Progenitor cell of endocrine pancreas (in vitro differentiated cells): Measurements from ENCODE around the gene GRPEL1. TPM values are rescaled to one million over a fixed set of nuclear protein-coding genes. Genes with fewer than 3 reads are reported as not detected.

ENCODE experiments used
- DNase-seq: peaks from one replicate; pipeline ENCODE4 v3.0.0; 2021; ENCODE audit warnings: low spot score; ENCODE audit not compliant: unreplicated experiment
- H3K27ac Mint-ChIP-seq: 2 replicates; pipeline ENCODE4 v1.8.0; 2021; ENCODE audit warnings: mild to moderate bottlenecking, moderate library complexity, mixed read lengths
- H3K27me3 Mint-ChIP-seq: 2 replicates; pipeline ENCODE4 v1.8.0; 2021; ENCODE audit warnings: mixed read lengths
- H3K36me3 Mint-ChIP-seq: 2 replicates; pipeline ENCODE4 v1.8.0; 2022; ENCODE audit warnings: mixed read lengths; ENCODE audit not compliant: insufficient read depth
- H3K4me1 Mint-ChIP-seq: 2 replicates; pipeline ENCODE4 v1.8.0; 2021; ENCODE audit warnings: low read depth, mixed read lengths
- H3K4me3 Mint-ChIP-seq: 2 replicates; pipeline ENCODE4 v1.8.0; 2021; ENCODE audit warnings: low read depth, mild to moderate bottlenecking, moderate library complexity, mixed read lengths
- H3K9me3 Mint-ChIP-seq: 2 replicates; pipeline ENCODE4 v1.8.0; 2021; ENCODE audit warnings: low read depth, mixed read lengths
- total RNA-seq: library from RNA; stranded (reverse); gene quantifications from 2 replicates; pipeline ENCODE4 v1.2.1, GENCODE V29; 2021
- TF ChIP-seq, protein P1 (sequence below): fragments of 200-600 bp; sonication (generic); IDR thresholded peaks from one replicate; pipeline ENCODE4 v1.5.0; 2021; ENCODE audit warnings: antibody characterized with exemption, mild to moderate bottlenecking; ENCODE audit not compliant: unreplicated experiment

Gene GRPEL1
- total RNA-seq, 1 donor from 2014 or later: 18.2 TPM

DNA sequence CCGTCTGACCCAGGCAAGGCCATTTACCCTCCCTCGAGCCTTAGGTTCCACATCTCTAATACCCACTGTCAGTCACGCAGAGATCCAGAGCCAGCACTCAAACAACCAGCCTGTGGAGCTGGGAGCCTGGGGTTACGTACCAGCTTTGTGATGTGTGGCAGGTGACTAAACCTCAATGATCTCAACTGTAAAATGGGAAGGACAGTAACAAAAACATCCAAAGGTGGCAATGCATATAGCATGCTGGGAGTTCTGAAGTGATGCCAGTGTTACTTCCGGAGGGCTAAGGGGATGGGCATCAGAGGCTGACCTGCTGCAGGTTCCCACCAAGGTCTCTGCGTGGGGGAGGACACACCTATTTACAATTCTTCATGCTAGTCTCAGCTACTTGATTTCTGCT, 6.0 kb downstream of the GRPEL1 start:
- peaks cover 17% of the 10 kb centered on the region for H3K36me3 Mint-ChIP-seq

DNA sequence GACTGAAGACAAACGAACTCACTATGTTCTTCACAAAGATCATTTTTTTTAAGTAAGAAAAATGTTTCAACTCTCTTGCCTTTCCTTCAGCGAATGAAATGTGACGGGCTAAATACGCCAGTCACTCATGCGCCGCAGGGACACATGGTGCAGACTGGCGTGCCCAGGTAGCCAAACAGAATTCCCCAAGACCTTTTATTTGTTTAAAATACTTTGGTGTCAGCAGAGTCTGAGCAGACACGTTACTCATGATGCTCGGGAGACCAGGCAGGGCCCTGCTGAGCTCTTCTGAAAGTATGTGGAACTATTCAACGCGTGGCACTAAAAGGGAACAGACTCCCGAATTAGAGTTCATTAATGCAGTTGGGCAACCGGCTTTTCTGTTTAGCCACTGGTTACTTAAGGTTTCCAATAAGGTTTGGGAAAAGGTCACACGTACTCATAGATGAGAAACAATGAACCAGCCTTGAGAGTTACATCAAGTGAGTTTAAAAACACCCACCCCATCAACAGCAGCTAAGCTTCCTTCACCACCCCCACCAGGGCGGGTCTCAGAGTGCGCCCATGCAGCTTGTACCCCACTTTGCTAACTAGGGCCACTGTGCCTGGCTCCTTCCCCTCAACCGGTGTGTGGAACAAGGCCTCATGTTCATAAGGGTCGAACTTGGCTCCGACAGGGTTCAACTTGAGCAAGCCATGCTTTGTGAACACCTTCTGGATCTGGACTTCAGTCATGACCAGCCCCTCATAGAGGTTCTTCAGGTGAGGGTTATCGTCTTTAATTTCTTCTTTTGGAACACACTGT, 7.3 kb downstream of the GRPEL1 start:
- no peak for DNase-seq
- H3K9me3 Mint-ChIP-seq: no peaks in the 10 kb centered on the region
- no peaks in the 10 kb centered on the region for H3K27me3 Mint-ChIP-seq
- H3K4me1 Mint-ChIP-seq: peaks cover 2% of the 10 kb centered on the region
- peaks cover 19% of the 10 kb centered on the region for H3K36me3 Mint-ChIP-seq
- no peak overlapping the region for H3K4me3 Mint-ChIP-seq
- TF ChIP-seq, protein P1, sequence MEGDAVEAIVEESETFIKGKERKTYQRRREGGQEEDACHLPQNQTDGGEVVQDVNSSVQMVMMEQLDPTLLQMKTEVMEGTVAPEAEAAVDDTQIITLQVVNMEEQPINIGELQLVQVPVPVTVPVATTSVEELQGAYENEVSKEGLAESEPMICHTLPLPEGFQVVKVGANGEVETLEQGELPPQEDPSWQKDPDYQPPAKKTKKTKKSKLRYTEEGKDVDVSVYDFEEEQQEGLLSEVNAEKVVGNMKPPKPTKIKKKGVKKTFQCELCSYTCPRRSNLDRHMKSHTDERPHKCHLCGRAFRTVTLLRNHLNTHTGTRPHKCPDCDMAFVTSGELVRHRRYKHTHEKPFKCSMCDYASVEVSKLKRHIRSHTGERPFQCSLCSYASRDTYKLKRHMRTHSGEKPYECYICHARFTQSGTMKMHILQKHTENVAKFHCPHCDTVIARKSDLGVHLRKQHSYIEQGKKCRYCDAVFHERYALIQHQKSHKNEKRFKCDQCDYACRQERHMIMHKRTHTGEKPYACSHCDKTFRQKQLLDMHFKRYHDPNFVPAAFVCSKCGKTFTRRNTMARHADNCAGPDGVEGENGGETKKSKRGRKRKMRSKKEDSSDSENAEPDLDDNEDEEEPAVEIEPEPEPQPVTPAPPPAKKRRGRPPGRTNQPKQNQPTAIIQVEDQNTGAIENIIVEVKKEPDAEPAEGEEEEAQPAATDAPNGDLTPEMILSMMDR: no peak
- no peak overlapping the region for H3K27ac Mint-ChIP-seq

More for the DNA sequence above, 6.0 kb downstream of the GRPEL1 start:
- TF ChIP-seq, protein P1: no peak
- no peak for DNase-seq
- Mint-ChIP-seq H3K4me1 (peaks cover 2% of the 10 kb centered on the region), H3K27ac (no peak overlapping the region), H3K4me3 (no peak overlapping the region), H3K9me3 (no peaks in the 10 kb centered on the region), H3K27me3 (no peaks in the 10 kb centered on the region)

DNA sequence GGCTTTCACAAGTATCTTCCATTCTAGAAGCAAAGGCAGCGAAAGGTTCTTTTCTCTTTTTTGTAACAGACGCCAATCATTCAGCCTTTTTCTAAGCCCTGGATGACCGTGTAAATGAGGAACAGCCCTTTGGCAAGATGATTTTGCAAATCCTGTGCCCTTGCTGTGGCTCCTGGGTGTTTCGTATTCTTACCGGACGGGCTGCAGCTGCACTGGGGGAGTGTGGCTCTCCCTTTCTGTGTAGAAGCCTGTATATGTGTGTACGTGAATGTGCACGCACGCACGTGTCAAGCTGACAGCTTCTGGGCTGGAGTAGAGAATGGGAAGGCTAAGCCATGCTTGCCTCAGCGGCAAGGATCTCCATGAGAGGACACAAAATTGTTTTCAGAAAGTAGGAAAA, 8.2 kb downstream of the GRPEL1 start:
- DNase-seq: no peak
- Mint-ChIP-seq H3K27me3 (no peaks in the 10 kb centered on the region), H3K36me3 (peaks cover 15% of the 10 kb centered on the region), H3K4me1 (no peaks in the 10 kb centered on the region), H3K27ac (no peak overlapping the region), H3K4me3 (no peak overlapping the region), H3K9me3 (no peaks in the 10 kb centered on the region)
- TF ChIP-seq, protein P1: no peak

DNA sequence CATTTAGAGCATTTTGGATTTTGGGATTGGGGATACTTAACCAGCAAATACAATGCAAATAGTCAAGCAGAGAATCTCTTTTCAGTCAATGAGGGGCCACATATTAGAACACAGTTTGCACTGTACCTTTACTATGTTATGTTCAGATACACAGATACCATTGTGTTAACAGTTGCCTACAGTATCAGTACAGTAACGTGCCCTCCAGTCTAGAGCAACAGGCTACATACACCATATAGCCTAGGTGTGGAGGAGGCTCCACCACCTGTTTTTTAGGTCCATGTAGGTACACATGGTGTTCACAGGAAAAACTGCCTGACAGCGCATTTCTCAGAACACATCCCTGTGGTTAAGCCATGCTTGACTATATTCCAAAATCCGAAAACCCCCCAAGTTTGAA, 9.1 kb downstream of the GRPEL1 start:
- no peak for DNase-seq
- TF ChIP-seq, protein P1: no peak
- no peak overlapping the region for H3K4me3 Mint-ChIP-seq
- no peaks in the 10 kb centered on the region for H3K9me3 Mint-ChIP-seq
- H3K27me3 Mint-ChIP-seq: no peaks in the 10 kb centered on the region
- no peak overlapping the region for H3K27ac Mint-ChIP-seq
- peaks cover 22% of the 10 kb centered on the region for H3K36me3 Mint-ChIP-seq
- no peaks in the 10 kb centered on the region for H3K4me1 Mint-ChIP-seq

DNA sequence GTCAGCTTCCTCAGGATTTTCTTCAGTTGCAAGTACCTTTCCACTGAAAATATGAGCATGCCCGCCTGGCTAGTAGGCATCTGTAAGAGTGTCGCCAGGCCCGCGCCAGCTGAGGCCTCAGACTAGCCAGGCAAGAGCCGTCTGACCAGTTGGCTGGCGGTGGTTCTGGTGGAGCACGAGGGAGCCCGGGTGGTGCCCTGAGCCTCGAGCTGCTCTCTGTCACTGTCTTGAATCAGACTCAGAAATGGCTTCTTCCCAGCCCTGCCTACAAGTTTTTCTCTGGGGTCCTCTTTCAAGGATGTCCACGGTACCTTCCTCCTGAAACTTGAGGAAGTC, 11.9 kb downstream of the GRPEL1 start:
- no peaks in the 10 kb centered on the region for H3K9me3 Mint-ChIP-seq
- no peaks in the 10 kb centered on the region for H3K27me3 Mint-ChIP-seq
- DNase-seq: no peak
- no peak overlapping the region for H3K27ac Mint-ChIP-seq
- H3K4me3 Mint-ChIP-seq: no peak overlapping the region
- TF ChIP-seq, protein P1: no peak
- H3K4me1 Mint-ChIP-seq: peaks cover under 1% of the 10 kb centered on the region
- H3K36me3 Mint-ChIP-seq: peaks cover 14% of the 10 kb centered on the region
